Measurements from ENCODE around the gene TNFRSF9.
"Not testable (repeated sequence)": the region's sequence is repeated elsewhere in the genome, so short reads cannot be mapped to it uniquely, and the experiment has no call there.

Gene TNFRSF9

DNA sequence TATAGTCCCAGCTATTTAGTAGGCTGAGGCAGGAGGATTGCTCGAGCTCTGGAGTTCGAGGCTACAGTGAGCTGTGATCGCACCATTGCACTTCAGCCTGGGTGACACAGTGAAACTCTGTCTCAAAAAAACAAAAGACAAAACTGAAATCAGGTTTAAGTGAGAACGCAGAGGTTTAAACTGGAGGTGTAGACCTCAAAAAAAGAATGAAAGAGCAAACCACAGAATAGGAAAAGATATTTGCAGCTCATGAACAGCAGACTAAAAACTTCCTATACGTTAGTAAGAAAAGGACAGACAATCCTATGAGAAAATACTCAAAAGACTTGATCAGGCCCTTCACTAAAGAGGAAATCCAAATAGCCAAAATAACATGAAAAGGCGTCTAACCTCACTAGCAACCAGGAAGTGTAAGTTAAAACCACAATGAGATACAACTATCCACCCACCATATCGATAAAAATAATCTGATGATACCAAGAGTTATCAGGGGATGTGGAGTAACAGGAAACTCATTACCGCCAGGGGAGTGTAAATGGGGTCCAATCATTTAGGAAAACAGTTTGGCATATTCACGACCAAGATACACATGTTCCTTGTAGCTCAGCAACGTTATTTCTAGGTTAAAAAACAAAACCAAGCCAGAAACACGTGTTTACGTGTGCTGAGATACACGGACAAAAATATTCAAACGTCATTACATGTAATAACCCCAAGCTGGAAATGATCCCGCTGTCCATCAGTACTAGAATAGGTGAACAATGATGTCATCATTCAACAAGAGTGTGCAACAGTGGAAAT is 9.8 kb downstream of the TNFRSF9 start:
- H3K27ac ChIP-seq, result no peak overlapping the region
- TF ChIP-seq, protein P1, sequence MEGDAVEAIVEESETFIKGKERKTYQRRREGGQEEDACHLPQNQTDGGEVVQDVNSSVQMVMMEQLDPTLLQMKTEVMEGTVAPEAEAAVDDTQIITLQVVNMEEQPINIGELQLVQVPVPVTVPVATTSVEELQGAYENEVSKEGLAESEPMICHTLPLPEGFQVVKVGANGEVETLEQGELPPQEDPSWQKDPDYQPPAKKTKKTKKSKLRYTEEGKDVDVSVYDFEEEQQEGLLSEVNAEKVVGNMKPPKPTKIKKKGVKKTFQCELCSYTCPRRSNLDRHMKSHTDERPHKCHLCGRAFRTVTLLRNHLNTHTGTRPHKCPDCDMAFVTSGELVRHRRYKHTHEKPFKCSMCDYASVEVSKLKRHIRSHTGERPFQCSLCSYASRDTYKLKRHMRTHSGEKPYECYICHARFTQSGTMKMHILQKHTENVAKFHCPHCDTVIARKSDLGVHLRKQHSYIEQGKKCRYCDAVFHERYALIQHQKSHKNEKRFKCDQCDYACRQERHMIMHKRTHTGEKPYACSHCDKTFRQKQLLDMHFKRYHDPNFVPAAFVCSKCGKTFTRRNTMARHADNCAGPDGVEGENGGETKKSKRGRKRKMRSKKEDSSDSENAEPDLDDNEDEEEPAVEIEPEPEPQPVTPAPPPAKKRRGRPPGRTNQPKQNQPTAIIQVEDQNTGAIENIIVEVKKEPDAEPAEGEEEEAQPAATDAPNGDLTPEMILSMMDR (IDR thresholded peaks at IDR 0.05), result no peak
- no peak for TF ChIP-seq ZFX (IDR thresholded peaks at IDR 0.05; ENCODE audit: borderline replicate concordance)

DNA sequence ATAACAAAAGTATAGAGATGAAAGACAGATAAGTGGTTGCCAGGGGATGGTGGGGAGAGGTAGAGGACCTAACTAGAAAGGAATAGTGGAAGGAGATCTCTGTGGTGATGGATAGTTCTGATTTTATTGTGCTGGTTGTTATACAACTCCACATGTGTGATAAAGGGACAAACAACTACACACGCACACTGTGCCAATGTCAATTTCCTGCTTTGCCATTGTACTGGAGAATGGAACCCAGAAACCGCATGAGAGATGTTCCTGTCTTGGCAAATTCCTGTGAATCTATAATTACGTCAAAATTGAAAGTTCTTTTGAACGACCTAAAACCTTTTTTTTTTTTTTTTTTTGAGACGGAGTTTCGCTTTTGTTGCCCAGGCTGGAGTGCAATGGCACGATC is 11.0 kb downstream of the TNFRSF9 start:
- no peak overlapping the region for H3K27ac ChIP-seq
- TF ChIP-seq, protein P1 (IDR thresholded peaks at IDR 0.05), result no peak
- no peak for TF ChIP-seq ZFX (IDR thresholded peaks at IDR 0.05; ENCODE audit: borderline replicate concordance)

DNA sequence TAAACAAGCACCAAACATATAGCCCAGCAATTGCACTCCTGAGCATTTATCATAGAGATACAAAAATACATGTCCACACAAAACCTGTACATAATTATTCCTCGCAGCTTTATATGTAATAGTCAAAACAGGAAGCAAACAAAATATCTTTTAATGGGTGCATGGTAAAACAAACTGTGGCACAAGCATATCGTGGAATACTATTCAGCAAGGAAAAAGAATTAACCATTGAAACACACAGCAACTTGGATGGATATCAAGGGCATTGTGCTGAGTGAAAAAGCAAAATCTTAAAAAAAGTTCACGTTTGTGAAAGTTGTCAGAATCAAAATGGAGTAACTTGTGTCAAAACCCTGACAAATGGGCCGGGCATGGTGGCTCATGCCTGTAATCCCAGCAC is 12.4 kb downstream of the TNFRSF9 start:
- TF ChIP-seq ZFX (IDR thresholded peaks at IDR 0.05; ENCODE audit: borderline replicate concordance), result no peak
- TF ChIP-seq, protein P1 (IDR thresholded peaks at IDR 0.05), result no peak
- no peak overlapping the region for H3K27ac ChIP-seq

DNA sequence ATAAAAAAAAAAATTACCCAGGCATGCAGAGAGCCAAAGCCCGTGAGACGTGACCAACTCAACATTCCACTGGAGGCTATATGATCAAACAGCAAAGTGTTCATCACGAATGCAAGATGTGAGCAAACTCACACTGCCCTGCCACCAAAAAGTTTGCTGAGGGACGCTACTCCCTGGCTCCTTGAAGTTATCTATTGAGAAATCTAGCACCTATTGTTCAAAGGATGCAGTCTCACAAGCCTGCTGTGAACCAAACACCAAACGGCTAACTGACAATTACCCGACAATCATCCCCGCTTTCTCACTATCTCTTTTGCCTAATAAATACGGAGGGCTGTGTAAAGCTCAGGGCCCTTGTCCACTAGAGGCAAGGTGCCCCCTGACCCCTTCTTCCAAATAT is 13.6 kb downstream of the TNFRSF9 start:
- H3K27ac ChIP-seq, result not testable (repeated sequence)

DNA sequence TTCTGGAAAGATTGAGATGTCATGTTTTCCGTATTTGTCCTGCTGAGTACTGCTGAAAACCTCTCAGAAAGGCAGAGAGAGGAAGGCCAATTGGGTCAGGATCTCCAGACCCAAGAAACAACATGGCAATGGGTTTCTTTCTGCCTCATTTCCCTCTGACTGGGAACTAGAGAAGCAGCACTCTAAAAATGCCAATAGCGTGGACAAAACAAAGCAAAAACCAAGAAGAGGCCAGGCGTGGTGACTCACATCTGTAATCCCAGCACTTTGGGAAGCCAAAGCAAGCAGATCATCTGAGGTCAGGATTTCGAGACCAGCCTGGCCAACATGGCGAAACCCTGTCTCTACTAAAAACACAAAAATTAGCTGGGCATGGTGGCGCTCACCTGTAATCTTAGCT is 18.3 kb downstream of the TNFRSF9 start:
- no peak overlapping the region for H3K27ac ChIP-seq
- TF ChIP-seq ZFX (IDR thresholded peaks at IDR 0.05; ENCODE audit: borderline replicate concordance), result no peak
- TF ChIP-seq, protein P1 (IDR thresholded peaks at IDR 0.05), result no peak

DNA sequence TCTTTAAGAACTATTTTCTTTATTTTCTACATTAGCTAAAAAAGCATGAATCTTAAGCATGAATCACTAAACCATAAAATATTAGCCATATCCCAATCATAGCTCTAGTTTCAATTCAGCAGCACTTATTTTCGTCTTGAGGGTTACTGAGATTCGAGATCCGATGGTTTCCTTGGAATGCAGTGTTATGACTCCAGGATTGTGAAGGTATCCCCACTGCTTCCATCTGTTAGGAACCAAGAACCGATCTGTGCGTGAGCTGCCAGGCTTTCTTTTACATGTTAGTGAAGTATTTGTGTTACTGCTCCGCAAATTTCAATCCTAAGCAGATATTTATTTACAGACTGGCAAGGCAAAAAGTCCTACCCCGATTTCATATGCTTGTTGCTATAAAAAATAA is 18.8 kb downstream of the TNFRSF9 start:
- no peak for TF ChIP-seq ZFX (IDR thresholded peaks at IDR 0.05; ENCODE audit: borderline replicate concordance)
- TF ChIP-seq, protein P1 (IDR thresholded peaks at IDR 0.05), result no peak
- H3K27ac ChIP-seq, result no peak overlapping the region

DNA sequence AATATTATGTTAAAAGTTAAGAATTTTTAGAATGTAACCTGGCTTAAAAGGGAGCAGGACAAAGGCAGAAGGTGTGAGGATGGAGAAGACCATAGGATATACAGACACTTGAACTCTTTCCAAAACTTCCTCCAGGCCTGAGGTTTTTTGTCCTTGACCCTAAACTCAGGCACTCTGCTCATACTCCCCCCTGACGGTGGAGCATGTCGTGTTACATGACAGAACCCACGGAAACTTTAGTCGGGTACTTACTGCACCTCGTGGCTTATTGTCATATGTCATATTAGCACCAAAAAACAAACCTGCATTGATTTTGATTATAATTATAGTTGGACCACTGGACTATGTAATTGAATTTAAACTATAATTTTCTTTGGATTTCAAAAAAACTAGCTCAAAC is 20.8 kb downstream of the TNFRSF9 start:
- TF ChIP-seq, protein P1 (IDR thresholded peaks at IDR 0.05), result no peak
- no peak for TF ChIP-seq ZFX (IDR thresholded peaks at IDR 0.05; ENCODE audit: borderline replicate concordance)
- no peak overlapping the region for H3K27ac ChIP-seq

DNA sequence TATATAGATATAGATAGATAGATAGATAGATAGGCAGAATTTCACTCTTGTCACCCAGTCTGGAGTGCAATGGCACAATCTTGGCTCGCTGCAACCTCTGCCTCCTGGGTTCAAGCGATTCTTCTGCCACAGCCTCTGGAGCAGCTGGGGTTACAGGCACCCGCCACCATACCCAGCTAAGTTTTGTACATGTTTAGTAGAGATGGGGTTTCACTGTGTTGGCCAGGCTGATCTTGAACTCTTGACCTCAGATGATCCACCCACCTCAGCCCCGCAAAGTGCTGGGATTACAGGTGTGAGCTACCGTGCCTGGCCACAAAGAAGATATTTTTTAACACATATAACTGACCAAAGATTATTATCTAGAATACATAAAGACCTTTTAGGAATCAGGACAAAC is 22.7 kb downstream of the TNFRSF9 start:
- not testable (repeated sequence) for H3K27ac ChIP-seq
